Mesenchymal stem cell (in vitro differentiated cells and primary cell): ENCODE data around the gene ZNF362.

Experiments
- DNase-seq: peaks from one replicate; pipeline ENCODE4 v3.0.0-alpha.2; 2013
- H2AFZ ChIP-seq: one replicate; pipeline ENCODE4 v1.6.1; 2013; ENCODE audit warnings: low read depth, mild to moderate bottlenecking, control low read depth, inconsistent platforms, low read length, moderate library complexity
- H2AK5ac ChIP-seq: 2 replicates; pipeline ENCODE4 v1.6.1; 2013; ENCODE audit warnings: low read length, moderate library complexity, mild to moderate bottlenecking, inconsistent platforms; ENCODE audit not compliant: severe bottlenecking
- H2BK120ac ChIP-seq: one replicate; pipeline ENCODE4 v1.6.1; 2013; ENCODE audit warnings: low read depth, mild to moderate bottlenecking, inconsistent platforms, low read length, moderate library complexity
- H2BK12ac ChIP-seq, 2 experiments: one replicate each; pipeline ENCODE4 v1.6.1; 2013; ENCODE audit warnings: inconsistent platforms in 2 of 2, low read length in 2 of 2, mild to moderate bottlenecking in 2 of 2, moderate library complexity in 2 of 2, control low read depth in 1 of 2
- H2BK15ac ChIP-seq: one replicate; pipeline ENCODE4 v1.6.1; 2013; ENCODE audit warnings: mild to moderate bottlenecking, low read depth, inconsistent platforms; ENCODE audit not compliant: poor library complexity, severe bottlenecking
- H2BK5ac ChIP-seq: 2 replicates; pipeline ENCODE4 v1.6.1; 2013; ENCODE audit warnings: low read depth, mild to moderate bottlenecking, low read length, control low read depth, inconsistent platforms; ENCODE audit not compliant: poor library complexity, severe bottlenecking
- H3K14ac ChIP-seq, 2 experiments: one replicate each; pipeline ENCODE4 v1.6.1; 2013; ENCODE audit warnings: inconsistent platforms in 2 of 2, low read length in 2 of 2, control low read depth in 1 of 2, mild to moderate bottlenecking in 1 of 2, moderate library complexity in 1 of 2
- H3K18ac ChIP-seq, 2 experiments: one replicate each; pipeline ENCODE4 v1.6.1; 2013; ENCODE audit warnings: inconsistent platforms in 2 of 2, low read length in 2 of 2, control low read depth in 1 of 2, low read depth in 1 of 2, mild to moderate bottlenecking in 1 of 2
- H3K23ac ChIP-seq, 2 experiments: one replicate each; pipeline ENCODE4 v1.6.1; 2013; ENCODE audit warnings: inconsistent platforms in 2 of 2, low read length in 2 of 2, mild to moderate bottlenecking in 2 of 2, moderate library complexity in 2 of 2, control low read depth in 1 of 2
- H3K27ac ChIP-seq: 2 replicates; pipeline ENCODE4 v1.5.1; 2013; ENCODE audit warnings: mild to moderate bottlenecking, moderate library complexity, low read length, control low read depth, inconsistent platforms; ENCODE audit not compliant: poor library complexity, severe bottlenecking
- H3K27me3 ChIP-seq, 2 experiments: 2 replicates each; pipeline versions ENCODE4 v1.6.1 to v1.7.0; 2013; ENCODE audit warnings: low read length in 2 of 2, mild to moderate bottlenecking in 2 of 2, moderate library complexity in 2 of 2, control low read depth in 1 of 2, inconsistent platforms in 1 of 2; ENCODE audit not compliant: control insufficient read depth in 1 of 2, insufficient read depth in 1 of 2
- H3K36me3 ChIP-seq, 2 experiments: 2 replicates each; pipeline versions ENCODE4 v1.6.1 to v1.7.0; 2013; ENCODE audit warnings: low read length in 2 of 2, control low read depth in 1 of 2, inconsistent platforms in 1 of 2, low read depth in 1 of 2, mild to moderate bottlenecking in 1 of 2; ENCODE audit not compliant: insufficient read depth in 2 of 2, control insufficient read depth in 1 of 2
- H3K4ac ChIP-seq, 2 experiments: one replicate each; pipeline ENCODE4 v1.6.1; 2013; ENCODE audit warnings: inconsistent platforms in 2 of 2, low read length in 2 of 2, mild to moderate bottlenecking in 2 of 2, moderate library complexity in 2 of 2, control low read depth in 1 of 2, low read depth in 1 of 2
- H3K4me1 ChIP-seq: 2 replicates; pipeline ENCODE4 v1.6.1; 2013; ENCODE audit warnings: low read depth, low read length, control low read depth; ENCODE audit not compliant: control insufficient read depth, insufficient read depth
- H3K4me2 ChIP-seq: 2 replicates; pipeline ENCODE4 v1.6.1; 2013; ENCODE audit warnings: low read length, mild to moderate bottlenecking, inconsistent platforms; ENCODE audit not compliant: poor library complexity, severe bottlenecking
- H3K4me3 ChIP-seq, 2 experiments: 2 replicates each; pipeline versions ENCODE4 v1.5.1 to v1.7.0; 2013; ENCODE audit warnings: low read length in 2 of 2, mild to moderate bottlenecking in 2 of 2, control low read depth in 1 of 2, low read depth in 1 of 2; ENCODE audit not compliant: insufficient read depth in 1 of 2
- H3K79me1 ChIP-seq: replicated peaks from 2 replicates; pipeline ENCODE4 v1.6.1; 2013; ENCODE audit warnings: mild to moderate bottlenecking, control low read depth, low read length, inconsistent platforms; ENCODE audit not compliant: poor library complexity, severe bottlenecking
- H3K9ac ChIP-seq: 2 replicates; pipeline ENCODE4 v1.7.0; 2013; ENCODE audit warnings: mild to moderate bottlenecking, low read length, moderate library complexity
- H3K9me3 ChIP-seq: 2 replicates; pipeline ENCODE4 v1.7.0; 2013; ENCODE audit warnings: mild to moderate bottlenecking, low read length; ENCODE audit not compliant: control insufficient read depth
- H4K8ac ChIP-seq: one replicate; pipeline ENCODE4 v1.6.1; 2013; ENCODE audit warnings: inconsistent platforms, mild to moderate bottlenecking, low read length, moderate library complexity
- H4K91ac ChIP-seq: one replicate; pipeline ENCODE4 v1.6.1; 2013; ENCODE audit warnings: mild to moderate bottlenecking, low read length, inconsistent platforms
- WGBS: methylation state at CpG from one replicate; pipeline ENCODE4 v1.1.7; 2013; ENCODE audit warnings: mixed read lengths; 5-methylcytosine and 5-hydroxymethylcytosine counted together

Gene ZNF362

DNA sequence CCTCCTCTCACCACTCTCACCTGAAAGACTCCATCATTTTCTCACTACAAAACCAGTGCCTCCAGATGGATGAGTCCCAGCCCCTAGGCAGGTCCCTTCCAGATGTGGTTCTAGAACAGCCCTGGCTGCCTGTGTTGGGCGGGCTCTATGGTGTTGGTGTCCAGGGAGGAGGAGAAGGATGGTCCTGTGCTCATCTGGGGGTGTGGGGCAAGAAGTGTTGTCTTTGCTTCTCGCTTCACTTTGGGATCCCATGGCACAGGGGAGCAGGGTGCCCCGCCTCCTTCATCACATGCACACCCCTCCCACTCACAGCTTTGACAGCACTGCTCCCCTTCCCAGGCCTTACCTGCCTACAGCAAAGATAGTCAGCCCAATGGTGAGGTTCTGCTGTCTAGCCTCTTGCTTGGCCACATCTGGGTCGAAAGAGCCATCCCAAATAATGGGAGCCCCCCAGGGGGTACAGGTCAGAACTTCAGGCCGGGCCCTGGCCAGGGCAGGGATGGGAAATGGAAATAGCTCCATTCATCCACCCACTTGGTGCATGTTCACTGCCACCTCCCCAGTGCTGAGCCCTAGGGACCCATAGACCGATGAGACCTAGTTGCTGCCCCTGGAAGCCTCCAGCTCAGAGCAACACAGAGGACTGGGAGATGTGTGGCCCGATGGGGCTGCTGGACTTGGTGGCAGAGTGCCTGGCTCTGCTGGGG is 55.6 kb downstream of the ZNF362 start:
- no peak overlapping the region for H2AFZ ChIP-seq
- H3K4me1 ChIP-seq, result peaks cover 19% of the 10 kb centered on the region
- no peaks in the 10 kb centered on the region for H3K27me3 ChIP-seq
- no peaks in the 10 kb centered on the region for H3K9me3 ChIP-seq
- H3K9ac ChIP-seq, result no peak overlapping the region
- H3K79me1 ChIP-seq, result peaks cover under 1% of the 10 kb centered on the region
- no peak overlapping the region for H2BK5ac ChIP-seq
- no peak overlapping the region for H3K4ac ChIP-seq
- H2BK12ac ChIP-seq, result no peak overlapping the region
- no peak overlapping the region for H2BK120ac ChIP-seq
- H3K14ac ChIP-seq, result no peak overlapping the region
- H3K27ac ChIP-seq, result no peak overlapping the region
- H4K91ac ChIP-seq, result no peak overlapping the region
- H3K4me3 ChIP-seq, result no peak overlapping the region
- H2BK15ac ChIP-seq, result no peak overlapping the region
- H4K8ac ChIP-seq, result no peak overlapping the region
- WGBS, result 95% methylated on average over 7 of the region's 7 CpGs
- no peak overlapping the region for H3K23ac ChIP-seq
- no peak overlapping the region for H2AK5ac ChIP-seq
- H3K4me2 ChIP-seq, result no peak overlapping the region
- peaks cover 0 to 4% of the 10 kb centered on the region in 2 experiments for H3K36me3 ChIP-seq
- H3K18ac ChIP-seq, result no peak overlapping the region
- no peak for DNase-seq

- Histone ChIP-seq H4K8ac (no peak overlapping the region), H3K9ac (no peak overlapping the region), H3K27me3 (no peaks in the 10 kb centered on the region), H3K9me3 (no peaks in the 10 kb centered on the region), H2AK5ac (no peak overlapping the region), H3K4me2 (no peak overlapping the region), H3K4me1 (peaks cover 18% of the 10 kb centered on the region), H3K23ac (no peak overlapping the region), H3K27ac (no peak overlapping the region), H3K36me3 (no peaks in the 10 kb centered on the region), H2BK120ac (no peak overlapping the region), H3K18ac (no peak overlapping the region), H4K91ac (no peak overlapping the region), H2BK15ac (no peak overlapping the region), H3K4ac (no peak overlapping the region), H2BK12ac (no peak overlapping the region), H3K4me3 (no peak overlapping the region), H3K14ac (no peak overlapping the region), H3K79me1 (no peaks in the 10 kb centered on the region), H2AFZ (no peak overlapping the region), H2BK5ac (no peak overlapping the region)
- no peak for DNase-seq
- WGBS, result 90% methylated on average over 5 of the region's 5 CpGs
These were observed 56.1 kb downstream of the ZNF362 start for GRCh38 chr1:33312413-33312749.

DNA sequence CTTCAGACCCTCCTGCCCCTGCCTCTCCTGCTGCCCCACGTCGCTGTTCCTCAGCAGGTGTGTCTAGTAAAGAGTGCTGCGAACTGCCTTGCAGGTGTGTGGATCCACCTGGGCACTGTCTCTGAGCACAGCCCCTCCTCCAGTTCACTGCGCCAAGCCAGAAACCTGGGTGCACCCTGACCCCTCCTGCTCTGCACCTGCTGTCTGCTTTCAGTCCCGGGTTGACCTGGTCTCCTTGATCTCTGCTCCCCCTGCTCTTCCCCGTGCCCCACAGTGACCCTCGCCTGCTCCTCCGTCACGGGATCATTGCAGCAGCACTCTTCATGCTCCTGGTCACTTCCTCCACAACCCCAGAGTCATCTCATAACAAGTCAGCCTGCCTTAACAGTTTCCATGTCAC is 58.1 kb downstream of the ZNF362 start:
- WGBS, result 82% methylated on average over 9 of the region's 9 CpGs
- H2AFZ ChIP-seq, result no peak overlapping the region
- H3K9me3 ChIP-seq, result no peaks in the 10 kb centered on the region
- no peak overlapping the region for H3K18ac ChIP-seq
- no peaks in the 10 kb centered on the region for H3K27me3 ChIP-seq
- no peak overlapping the region for H2BK120ac ChIP-seq
- no peaks in the 10 kb centered on the region for H3K36me3 ChIP-seq
- H4K8ac ChIP-seq, result no peak overlapping the region
- no peak overlapping the region for H4K91ac ChIP-seq
- no peak overlapping the region for H2BK12ac ChIP-seq
- peaks cover 12% of the 10 kb centered on the region for H3K4me1 ChIP-seq
- no peak overlapping the region for H3K14ac ChIP-seq
- no peaks in the 10 kb centered on the region for H3K79me1 ChIP-seq
- no peak overlapping the region for H2BK5ac ChIP-seq
- H3K4ac ChIP-seq, result no peak overlapping the region
- no peak overlapping the region for H3K4me2 ChIP-seq
- no peak overlapping the region for H3K4me3 ChIP-seq
- no peak overlapping the region for H3K27ac ChIP-seq
- no peak overlapping the region for H2BK15ac ChIP-seq
- H2AK5ac ChIP-seq, result no peak overlapping the region
- no peak overlapping the region for H3K23ac ChIP-seq
- no peak for DNase-seq
- no peak overlapping the region for H3K9ac ChIP-seq

- Histone ChIP-seq H3K14ac (peak overlapping the region in 1 of 2 experiments; percentile 26), H2AK5ac (no peak overlapping the region), H3K27me3 (no peaks in the 10 kb centered on the region), H2BK15ac (no peak overlapping the region), H3K4me2 (no peak overlapping the region), H2BK120ac (no peak overlapping the region), H2BK12ac (no peak overlapping the region), H3K9ac (no peak overlapping the region), H2AFZ (no peak overlapping the region), H3K18ac (peak overlapping the region in 1 of 2 experiments; percentile 34), H3K4ac (no peak overlapping the region), H2BK5ac (no peak overlapping the region), H3K27ac (no peak overlapping the region), H3K4me1 (peaks cover 19% of the 10 kb centered on the region), H3K36me3 (peaks cover 11% of the 10 kb centered on the region in 2 experiments), H3K79me1 (no peaks in the 10 kb centered on the region), H4K8ac (no peak overlapping the region), H3K4me3 (no peak overlapping the region), H4K91ac (no peak overlapping the region), H3K23ac (peak overlapping the region in 1 of 2 experiments; percentile 51), H3K9me3 (no peaks in the 10 kb centered on the region)
- DNase-seq, result no peak
- WGBS, result 85% methylated on average over 2 of the region's 2 CpGs
These were observed 60.3 kb downstream of the ZNF362 start for GRCh38 chr1:33316601-33317000.
